NOMO-1 treated with DMSO at 0.1 percent for 48 hours (cell line): ENCODE data around the gene MSH5.

ENCODE experiments used
- DNase-seq: peaks from one replicate; lab custom pipeline; 2025; ENCODE audit not compliant: unreplicated experiment; lab: John Stamatoyannopoulos, UW

The MSH5 gene

GRCh38 chr6:31729515-31729978, 10.3 kb upstream of the MSH5 start:
- peak; percentile 81 for DNase-seq

GRCh38 chr6:31729979-31730630, 9.7 kb upstream of the MSH5 start:
- DNase-seq = peak; percentile 67

- no peak for DNase-seq
Measured at GRCh38 chr6:31730631-31731086, 9.1 kb upstream of the MSH5 start.

- DNase-seq = no peak
Measured at GRCh38 chr6:31732029-31732428, 7.8 kb upstream of the MSH5 start.

GRCh38 chr6:31733734-31734133, 6.1 kb upstream of the MSH5 start:
- DNase-seq = no peak

- DNase-seq = no peak
Measured at GRCh38 chr6:31734247-31734820, 5.5 kb upstream of the MSH5 start.

- DNase-seq = peak; percentile 67
Measured at GRCh38 chr6:31734821-31735406, 4.9 kb upstream of the MSH5 start.

- peak; percentile 87 for DNase-seq
Measured at GRCh38 chr6:31736021-31736767, 3.6 kb upstream of the MSH5 start, which contains the start of gene CLIC1. CLIC1 (minus strand) TSS chr6:31736530; CDS start chr6:31736300, 230 bp downstream.

- DNase-seq = no peak
Measured at GRCh38 chr6:31736768-31737314, 3.0 kb upstream of the MSH5 start.

GRCh38 chr6:31737315-31737990, 2.4 kb upstream of the MSH5 start:
- peak; percentile 86 for DNase-seq

GRCh38 chr6:31737991-31738979, 1.5 kb upstream of the MSH5 start:
- DNase-seq = peak; percentile 98

GRCh38 chr6:31740397-31741223, 805 bp downstream of the MSH5 start:
- DNase-seq = peak; percentile 70

- DNase-seq = no peak
Measured at GRCh38 chr6:31741815-31742214, 2.0 kb downstream of the MSH5 start.

- no peak for DNase-seq
Measured at GRCh38 chr6:31742894-31743293, 3.1 kb downstream of the MSH5 start.

GRCh38 chr6:31744422-31744821, 4.6 kb downstream of the MSH5 start:
- DNase-seq = no peak

- DNase-seq = no peak
Measured at GRCh38 chr6:31749301-31750036, 9.7 kb downstream of the MSH5 start.

GRCh38 chr6:31750411-31751022, 10.7 kb downstream of the MSH5 start:
- no peak for DNase-seq
